ENCODE data around the gene CNTN6. TPM values are rescaled to one million over a fixed set of nuclear protein-coding genes. Genes with fewer than 3 reads are reported as not detected.

Gene CNTN6
- total and polyA plus RNA-seq, 9 donors: 0.04 to 0.43 (median 0.23) TPM; not detected in 6

GRCh38 chr3:1171320-1171719 lies 78.5 kb downstream of the CNTN6 start:
- no peak overlapping the region for H3K4me3 ChIP-seq
- no peak overlapping the region for H3K27ac ChIP-seq
- no peak for DNase-seq
- H3K4me1 ChIP-seq (ENCODE audit: insufficient read depth): no peaks in the 10 kb centered on the region
- H3K9me3 ChIP-seq: no peaks in the 10 kb centered on the region
- no peaks in the 10 kb centered on the region for H3K27me3 ChIP-seq
- 71 to 83% (median 81%) methylated on average over 3 of the region's 3 CpGs for whole genome bisulfite sequencing, 3 donors
- TF ChIP-seq EP300 (IDR thresholded peaks at IDR 0.05) (no peak), POLR2A (IDR thresholded peaks at IDR 0.05) (no peak), CTCF (IDR thresholded peaks at IDR 0.05) (no peak)
- intact Hi-C loops (cut with DNase I): no loop called here
- H3K36me3 ChIP-seq: no peaks in the 10 kb centered on the region

GRCh38 chr3:1172644-1173043 lies 79.8 kb downstream of the CNTN6 start:
- Histone ChIP-seq H3K9me3 (no peaks in the 10 kb centered on the region), H3K4me3 (no peak overlapping the region), H3K27ac (no peak overlapping the region), H3K36me3 (no peaks in the 10 kb centered on the region), H3K27me3 (no peaks in the 10 kb centered on the region), H3K4me1 (ENCODE audit: insufficient read depth) (no peaks in the 10 kb centered on the region)
- intact Hi-C loops (cut with DNase I): no loop called here
- TF ChIP-seq CTCF (IDR thresholded peaks at IDR 0.05): no peak
- TF ChIP-seq POLR2A (IDR thresholded peaks at IDR 0.05): no peak
- TF ChIP-seq EP300 (IDR thresholded peaks at IDR 0.05): no peak
- no peak for DNase-seq
- 41% methylated on average over 2 of the region's 2 CpGs for WGBS, 3 donors

- no peak for DNase-seq
- intact Hi-C loops (cut with DNase I): no loop called here
- TF ChIP-seq EP300 (IDR thresholded peaks at IDR 0.05): no peak
- TF ChIP-seq POLR2A (IDR thresholded peaks at IDR 0.05): no peak
- TF ChIP-seq CTCF (IDR thresholded peaks at IDR 0.05): no peak
- Histone ChIP-seq H3K27me3 (no peaks in the 10 kb centered on the region), H3K27ac (no peak overlapping the region), H3K4me1 (ENCODE audit: insufficient read depth) (no peaks in the 10 kb centered on the region), H3K9me3 (no peaks in the 10 kb centered on the region), H3K4me3 (no peak overlapping the region), H3K36me3 (no peaks in the 10 kb centered on the region)
- 3 to 12% (median 8%) methylated on average over 6 of the region's 6 CpGs for WGBS, 3 donors
Measured at GRCh38 chr3:1179146-1179545, 86.3 kb downstream of the CNTN6 start.

- no peaks in the 10 kb centered on the region for H3K4me1 ChIP-seq (ENCODE audit: insufficient read depth)
- H3K9me3 ChIP-seq: no peaks in the 10 kb centered on the region
- WGBS, 3 donors: 69 to 76% (median 72%) methylated on average over 4 of the region's 4 CpGs
- no peak overlapping the region for H3K27ac ChIP-seq
- TF ChIP-seq EP300 (IDR thresholded peaks at IDR 0.05): no peak
- TF ChIP-seq CTCF (IDR thresholded peaks at IDR 0.05): no peak
- TF ChIP-seq POLR2A (IDR thresholded peaks at IDR 0.05): no peak
- H3K27me3 ChIP-seq: no peaks in the 10 kb centered on the region
- H3K4me3 ChIP-seq: no peak overlapping the region
- no peaks in the 10 kb centered on the region for H3K36me3 ChIP-seq
- intact Hi-C loops (cut with DNase I): no loop called here
- no peak for DNase-seq
Measured at GRCh38 chr3:1183320-1184048, 90.7 kb downstream of the CNTN6 start.

All from ovary (tissue), 9 donors.